UCSD-AML1 (cell line): Measurements from ENCODE around the gene TMIGD1.
"Not testable (repeated sequence)": the region's sequence is repeated elsewhere in the genome, so short reads cannot be mapped to it uniquely, and the experiment has no call there.

ENCODE experiments used
- DNase-seq: peaks from one replicate; lab custom pipeline; 2025; ENCODE audit not compliant: unreplicated experiment; lab: John Stamatoyannopoulos, UW

The TMIGD1 gene

DNA sequence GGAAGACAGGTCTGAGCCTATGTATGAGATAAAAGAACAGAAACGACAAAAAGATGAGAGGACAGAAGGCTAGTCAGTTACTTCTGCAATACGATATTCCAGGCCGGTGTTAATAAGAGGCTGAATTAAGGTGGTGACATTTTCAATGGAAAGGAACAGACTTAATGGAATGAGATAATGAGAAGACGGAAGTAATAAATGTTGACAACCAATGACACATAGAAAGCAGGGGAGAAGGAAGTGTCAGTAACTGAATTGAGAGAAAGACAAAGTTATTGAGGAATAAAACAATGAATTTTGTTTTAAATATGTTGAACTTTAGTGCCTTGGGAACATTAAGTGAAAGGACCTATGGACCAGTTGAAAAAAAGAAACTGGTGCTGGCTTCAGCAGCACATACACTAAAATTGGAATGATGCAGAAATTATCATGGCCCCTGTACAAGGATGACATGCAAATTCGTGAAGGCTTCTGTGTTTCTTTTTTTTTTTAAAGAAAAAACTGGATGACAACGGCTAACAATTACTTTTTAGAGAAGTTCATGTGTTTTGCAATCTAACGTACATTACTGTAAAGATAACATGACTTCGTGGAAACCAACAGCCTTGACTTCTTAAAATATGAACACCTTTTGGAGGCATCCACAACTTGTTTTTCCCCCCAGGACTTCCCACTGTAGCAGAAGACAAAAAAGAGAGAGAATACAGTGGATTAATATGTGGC lies 26.4 kb upstream of the TMIGD1 start:
- no peak for DNase-seq

DNA sequence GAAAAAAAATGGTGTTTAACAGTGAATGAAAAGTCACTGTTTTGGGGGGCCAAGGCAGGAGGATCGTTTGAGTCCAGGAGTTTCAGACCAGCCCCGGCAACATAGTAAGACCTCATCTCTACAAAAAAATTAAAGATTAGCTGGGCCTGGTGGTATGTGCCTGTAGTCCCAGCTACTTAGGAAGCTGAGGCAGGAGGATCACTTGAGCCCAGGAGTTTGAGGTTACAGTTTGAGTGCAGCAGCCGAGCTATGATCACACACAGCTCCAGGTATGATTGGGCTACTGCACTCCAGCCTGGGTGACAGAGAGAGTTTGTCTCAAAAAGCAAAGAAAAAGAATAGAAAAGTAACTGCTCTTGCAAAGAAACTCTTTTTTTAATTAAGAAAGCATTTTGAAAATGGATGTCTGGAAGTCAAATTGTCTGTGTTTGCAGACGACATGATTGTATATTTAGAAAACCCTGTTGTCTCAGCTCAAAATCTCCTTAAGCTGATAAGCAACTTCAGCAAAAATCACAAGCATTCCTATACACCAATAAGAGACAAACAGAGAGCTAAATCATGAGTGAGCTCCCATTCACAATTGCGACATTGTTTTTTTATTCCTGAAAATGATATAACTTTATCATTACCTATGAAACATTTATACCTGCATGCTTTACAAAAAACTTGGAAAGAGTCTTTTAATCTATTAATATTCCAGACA lies 24.4 kb upstream of the TMIGD1 start:
- DNase-seq, result no peak

DNA sequence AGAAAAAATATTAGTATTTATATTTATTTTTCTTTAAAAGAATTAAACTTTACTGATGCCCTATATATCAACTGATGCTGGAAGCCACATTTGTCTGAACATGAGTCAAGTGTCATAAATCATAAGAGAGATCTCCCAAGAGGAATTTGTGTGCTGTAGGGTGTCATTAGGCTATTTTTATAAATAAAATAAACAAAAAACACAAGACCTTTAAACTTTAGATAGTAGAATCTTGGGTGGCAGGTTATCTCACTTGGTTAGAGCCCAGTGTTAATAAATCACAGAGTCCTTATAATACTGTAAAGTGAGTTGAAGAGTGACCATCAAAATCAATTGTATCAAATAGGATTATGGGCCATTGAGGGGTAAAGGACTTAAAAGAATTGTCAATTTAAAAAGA lies 23.6 kb upstream of the TMIGD1 start:
- no peak for DNase-seq

DNA sequence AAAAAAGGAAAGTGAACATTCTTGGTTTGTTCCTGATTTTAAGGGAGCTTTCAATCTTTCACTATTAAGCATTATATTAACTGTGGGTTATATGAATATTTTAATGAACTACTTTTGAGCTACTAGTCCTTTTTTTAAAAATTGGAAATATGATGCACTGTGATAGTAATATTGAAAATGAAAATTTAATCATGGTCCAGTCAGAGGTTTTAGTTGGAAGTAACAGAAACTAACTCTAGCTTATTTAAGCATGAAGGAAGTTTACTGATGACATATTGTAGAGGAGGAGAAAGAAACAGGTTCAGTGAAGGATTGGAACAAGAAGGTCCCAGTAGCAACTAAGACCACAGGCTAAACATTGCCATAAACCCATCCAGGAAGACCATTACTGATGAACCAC lies 20.8 kb upstream of the TMIGD1 start:
- no peak for DNase-seq

DNA sequence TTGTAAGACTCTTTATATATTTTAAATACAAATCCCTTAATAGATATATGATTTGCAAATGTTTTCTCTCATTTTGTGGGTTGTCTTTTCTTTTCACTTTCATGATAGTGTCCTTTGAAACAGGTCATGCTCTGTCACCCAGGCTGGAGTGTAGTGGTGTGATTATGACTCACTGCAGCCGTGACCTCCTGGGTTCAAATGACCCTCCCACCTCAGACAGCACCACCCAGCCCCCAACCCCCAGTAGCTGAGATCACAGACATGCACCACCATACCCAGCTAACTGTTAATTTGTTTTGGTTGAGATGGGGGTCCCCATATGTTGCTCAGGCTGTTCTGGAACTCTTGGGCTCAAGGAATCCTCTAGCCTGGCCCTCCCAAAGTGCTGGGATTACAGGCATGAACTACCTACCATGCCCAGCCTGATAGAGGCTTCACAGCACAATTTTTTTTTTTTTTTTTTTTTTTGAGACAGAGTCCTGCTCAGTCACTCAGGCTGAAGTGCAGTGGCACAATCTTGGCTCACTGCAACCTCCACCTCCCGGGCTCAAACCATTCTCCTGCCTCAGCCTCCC lies 18.5 kb upstream of the TMIGD1 start:
- no peak for DNase-seq

DNA sequence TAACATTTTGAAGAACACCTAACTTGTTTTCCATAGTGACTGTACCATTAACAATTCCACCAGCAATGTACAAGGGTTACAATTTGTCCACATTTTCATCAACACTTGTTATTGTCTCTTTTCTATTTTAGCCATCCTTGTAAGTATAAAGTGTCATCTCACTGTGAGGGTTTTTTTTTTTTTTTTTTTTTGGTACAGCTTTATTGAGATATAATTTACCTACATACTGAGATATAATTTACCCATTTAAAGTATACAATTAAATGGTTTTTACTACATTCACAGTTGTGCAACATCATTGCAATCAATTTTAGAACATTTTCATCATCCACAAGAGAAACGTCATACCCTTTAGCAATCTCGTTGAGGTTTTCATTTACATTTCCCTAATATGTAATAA lies 17.9 kb upstream of the TMIGD1 start:
- DNase-seq, result no peak

DNA sequence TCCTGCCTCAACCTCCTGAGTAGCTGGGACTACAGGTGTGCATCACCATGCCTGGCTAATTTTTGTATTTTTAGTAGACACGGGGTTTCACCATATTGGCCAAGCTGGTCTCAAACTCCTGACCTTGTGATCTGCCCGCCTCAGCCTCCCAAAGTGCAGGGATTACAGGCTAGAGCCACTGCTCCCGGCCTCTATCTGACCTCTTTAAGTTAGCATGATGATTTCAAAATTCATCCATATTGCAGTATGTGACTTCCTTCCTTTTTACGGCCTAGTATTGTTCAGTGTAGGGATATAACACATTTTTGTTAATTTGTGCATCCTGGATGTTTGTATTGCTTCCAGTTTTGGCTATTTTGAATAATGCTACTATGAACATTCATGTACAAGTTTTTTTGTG lies 17.4 kb upstream of the TMIGD1 start:
- not testable (repeated sequence) for DNase-seq

DNA sequence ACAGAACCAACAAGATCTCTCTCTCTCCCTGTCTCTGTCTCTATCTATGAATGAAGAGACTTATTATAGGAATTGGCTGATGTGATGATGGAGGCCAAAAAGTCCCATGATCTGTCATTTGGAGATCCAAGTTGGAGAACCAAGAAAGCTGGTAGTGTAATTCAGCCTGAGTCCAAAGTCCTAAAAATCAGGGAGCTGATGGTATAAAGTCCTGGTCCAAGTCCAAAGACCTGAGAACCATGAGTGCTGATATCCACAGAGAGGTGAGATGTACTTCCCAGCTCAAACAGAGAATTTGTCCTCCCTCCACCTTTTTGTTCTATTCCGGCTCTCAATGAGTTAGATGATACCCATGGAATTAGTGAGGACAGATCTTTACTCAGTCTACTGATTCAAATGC lies 15.4 kb upstream of the TMIGD1 start:
- no peak for DNase-seq

DNA sequence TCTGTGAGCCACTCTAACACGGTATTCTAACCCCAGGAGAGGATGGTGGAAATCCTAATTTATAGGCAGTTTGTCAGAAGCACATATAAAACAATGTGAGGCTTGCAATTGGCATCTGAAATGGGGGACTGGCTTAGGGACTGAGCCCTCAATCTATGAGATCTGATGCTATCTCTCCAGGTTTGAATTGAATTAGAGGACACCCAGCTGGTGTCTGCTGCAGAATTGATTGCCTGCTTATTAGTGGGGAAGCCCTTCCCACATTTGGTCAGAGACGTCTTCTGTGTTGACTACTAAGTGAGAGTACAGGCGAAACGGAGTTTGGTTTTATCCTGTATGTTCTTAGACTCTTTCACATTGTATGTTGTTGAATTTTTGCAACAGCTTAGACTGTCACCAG lies 13.6 kb upstream of the TMIGD1 start:
- DNase-seq, result no peak

DNA sequence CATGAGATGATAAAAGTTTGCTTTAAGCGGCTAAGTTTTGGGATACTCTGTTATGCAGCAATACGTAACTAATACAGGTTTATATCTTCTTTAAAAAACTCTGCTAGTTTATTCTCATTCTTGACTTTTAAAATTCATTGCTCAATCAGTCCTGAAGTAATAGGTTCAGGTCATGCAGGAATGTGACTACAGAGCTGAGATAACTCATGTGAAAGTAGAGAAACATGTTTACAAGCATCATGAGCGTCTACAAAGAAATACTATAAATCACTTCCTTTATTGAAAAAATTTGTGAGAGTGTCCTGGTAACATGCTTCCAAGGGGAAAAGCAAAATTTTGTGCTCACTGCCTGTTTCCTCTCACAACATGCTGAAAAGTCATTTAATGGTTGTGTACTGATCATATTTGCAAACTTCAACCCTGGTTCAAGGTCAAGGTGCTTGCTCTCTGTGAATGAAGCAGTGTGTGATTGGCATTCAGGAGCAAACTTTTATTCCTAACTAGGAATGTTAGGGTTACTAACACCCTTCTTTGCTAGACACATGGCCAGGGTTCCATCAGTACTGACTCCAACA lies 12.5 kb upstream of the TMIGD1 start:
- no peak for DNase-seq

DNA sequence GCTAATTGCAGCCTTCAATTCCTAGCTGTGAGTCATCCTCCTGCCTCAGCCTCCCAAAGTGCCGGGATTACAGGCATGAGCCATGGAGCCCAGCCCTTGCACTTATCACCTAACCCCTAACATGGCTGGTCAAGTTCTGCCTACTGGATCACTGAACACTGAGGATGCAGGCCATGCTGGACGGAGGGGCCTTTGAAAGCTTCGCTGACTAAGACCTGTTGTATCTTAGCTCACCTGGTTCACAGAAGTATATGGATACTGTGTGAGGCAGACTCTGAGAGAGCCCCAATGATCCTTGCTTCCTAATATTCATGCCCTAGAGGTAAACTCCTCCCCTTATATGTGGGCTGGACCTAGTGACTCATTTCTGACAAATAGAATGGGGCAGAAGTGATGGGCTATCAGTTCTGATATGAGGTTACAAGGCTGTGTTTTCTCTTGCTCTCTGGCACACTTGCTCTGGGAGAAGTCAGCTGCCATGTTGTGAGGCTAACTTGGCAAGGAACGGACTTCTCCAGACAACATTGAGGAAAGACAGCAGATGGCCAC lies 11.7 kb upstream of the TMIGD1 start:
- no peak for DNase-seq

DNA sequence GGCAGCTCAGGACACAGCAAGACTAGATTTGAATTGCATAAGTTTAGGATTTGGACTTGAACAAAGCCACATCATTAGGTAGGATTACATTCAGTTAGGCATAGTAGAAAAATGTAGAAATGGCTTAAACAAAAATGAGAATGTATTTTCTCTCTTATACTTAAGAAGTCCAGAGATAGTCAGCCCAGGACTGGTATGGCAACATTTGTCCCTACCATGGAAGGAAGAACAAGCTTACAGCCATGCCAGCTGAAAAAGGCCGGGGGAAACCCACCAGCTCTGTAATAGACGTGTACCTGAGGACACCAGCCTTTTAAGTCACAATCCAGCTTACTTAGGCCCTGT lies 11.2 kb upstream of the TMIGD1 start:
- DNase-seq, result no peak

DNA sequence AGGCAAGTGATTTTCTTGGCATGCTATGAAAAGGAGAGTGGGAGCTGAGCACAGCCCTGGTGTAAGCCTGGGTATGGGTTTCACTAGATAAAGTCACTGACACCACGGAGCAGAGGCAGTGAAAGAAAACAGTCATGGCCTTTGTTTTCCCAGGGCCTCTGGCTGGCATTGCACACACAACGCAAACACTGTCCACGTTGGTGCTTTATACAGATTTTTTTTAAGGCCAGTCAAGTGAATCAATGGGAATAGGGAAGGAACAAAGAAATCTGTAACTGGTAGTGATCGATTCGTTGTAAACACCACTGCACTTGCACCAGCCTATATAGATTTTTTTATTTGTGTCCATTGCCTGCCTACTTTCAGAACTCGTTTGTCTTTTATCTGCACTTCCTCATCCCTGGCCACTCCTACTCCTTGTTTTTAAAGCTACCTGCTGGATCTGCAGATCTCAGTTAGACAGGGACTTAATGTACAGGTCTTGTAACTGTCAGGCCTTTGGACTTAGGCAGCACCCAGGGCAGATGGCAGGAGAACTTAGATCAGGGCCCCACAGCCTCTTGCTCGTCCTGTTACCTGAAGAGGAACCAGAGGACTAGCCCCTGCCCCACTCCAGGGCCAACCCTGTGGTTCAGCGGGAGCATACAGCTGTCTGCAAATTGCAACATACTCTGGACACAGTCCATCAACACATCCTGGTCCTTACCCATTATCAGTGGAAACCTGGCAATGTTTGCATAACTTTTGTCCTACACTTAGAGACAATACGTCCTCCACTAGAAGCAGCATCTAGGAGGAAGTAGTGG lies 10.6 kb upstream of the TMIGD1 start:
- peak; percentile 33 for DNase-seq

DNA sequence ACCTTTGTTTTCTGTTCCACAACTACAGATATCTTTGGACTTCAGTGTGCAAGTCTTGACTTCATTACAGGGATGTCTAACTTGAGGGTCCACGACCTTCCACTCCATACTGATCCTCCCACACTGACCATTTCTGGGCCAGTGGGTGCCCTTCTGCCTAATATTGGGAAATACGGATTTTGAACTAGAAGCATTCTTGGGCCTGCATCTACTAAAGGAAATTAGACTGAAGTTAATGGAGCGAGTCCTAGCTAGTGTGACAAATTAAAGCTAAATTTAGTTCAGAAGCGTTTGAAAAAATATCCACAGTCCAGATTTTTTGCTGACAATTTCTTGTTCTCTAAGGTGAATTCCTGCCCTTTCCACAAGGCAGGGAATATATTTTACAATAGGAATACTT lies 9.9 kb upstream of the TMIGD1 start:
- no peak for DNase-seq

DNA sequence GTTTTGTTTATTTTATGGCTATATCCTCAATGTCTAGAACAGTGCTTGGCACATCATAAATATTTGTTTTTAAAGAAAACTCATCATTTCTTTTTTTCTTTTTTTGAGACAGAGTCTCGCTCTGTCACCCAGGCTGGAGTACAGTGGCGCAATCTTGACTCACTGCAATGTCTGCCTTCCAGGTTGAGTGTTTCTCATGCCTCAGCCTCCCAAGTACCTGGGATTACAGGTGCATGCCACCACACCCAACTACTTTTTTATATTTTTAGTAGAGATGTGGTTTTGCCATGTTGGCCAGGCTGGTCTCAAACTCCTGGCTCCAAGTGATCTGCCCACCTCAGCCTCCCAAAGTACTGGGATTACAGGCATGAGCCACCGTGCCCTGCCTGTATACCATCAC lies 9.4 kb upstream of the TMIGD1 start:
- DNase-seq, result not testable (repeated sequence)

DNA sequence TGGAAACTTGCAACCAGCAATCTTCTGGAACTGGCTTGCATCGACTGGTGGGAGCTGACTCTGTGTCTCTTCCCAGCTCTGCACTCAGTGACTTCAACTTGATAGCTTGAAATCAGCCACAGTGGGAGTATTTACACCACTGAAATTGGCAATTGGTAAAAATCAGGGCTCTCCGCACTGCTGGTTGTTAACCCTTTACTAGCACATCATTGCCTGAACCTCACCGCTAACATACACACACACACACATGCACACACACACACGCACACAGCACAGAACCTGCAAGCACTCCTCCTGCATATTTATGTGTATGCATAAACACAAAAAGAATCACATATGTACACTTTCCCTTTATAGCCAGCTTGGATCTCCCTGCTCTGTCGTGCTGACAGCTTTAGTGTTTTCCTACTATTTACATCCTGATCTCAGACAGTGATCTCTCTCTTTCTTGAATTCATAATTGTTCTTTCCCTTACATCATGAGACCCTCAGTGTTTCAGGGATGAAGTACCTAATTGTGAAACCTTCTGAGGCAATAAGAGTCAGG lies 7.9 kb upstream of the TMIGD1 start:
- no peak for DNase-seq

DNA sequence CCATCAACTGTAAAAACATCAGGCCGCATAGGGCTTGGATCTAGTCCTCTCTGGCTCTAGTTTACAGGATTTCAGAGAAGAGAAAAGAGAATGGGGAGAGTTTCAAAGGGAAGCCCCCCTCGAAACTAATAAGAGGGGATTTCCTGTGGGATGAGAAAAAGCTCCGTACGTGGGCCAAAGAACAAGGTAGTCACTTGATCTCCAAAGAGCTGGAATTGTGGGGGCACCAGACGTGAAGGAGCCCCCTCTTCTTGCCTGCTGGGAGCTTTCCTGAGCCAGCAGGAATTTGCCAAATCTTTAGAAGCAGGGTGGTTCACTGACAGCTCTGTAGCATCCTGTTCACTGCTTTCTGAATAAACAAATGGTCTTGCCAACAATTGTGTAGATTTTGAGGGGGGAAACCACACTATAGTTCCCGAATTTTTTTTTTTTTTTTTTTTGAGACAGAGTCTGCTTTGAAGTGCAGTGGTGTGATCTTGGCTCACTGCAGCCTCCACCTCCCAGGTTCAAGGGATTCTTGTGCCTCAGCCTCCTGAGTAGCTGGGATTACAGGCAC lies 7.0 kb upstream of the TMIGD1 start:
- no peak for DNase-seq

DNA sequence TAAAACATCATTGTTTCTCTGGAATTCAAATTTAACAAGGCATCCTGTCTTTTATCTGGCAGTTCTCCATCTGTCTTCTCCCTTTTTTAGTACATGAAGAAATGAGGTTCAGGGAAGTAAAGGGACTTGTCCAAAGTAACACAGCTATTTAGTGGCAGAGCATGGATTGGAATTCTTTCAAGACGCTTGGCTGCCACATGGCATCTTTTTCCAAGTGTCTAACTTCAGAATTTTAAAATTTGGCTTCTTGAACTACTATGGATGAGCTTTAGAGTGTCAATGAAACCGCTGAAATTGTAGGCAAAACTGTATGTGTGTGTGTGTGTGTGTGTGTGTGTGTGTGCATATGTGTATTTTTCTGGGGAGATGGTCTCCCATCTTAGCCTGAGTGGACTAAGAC lies 5.2 kb upstream of the TMIGD1 start:
- no peak for DNase-seq

DNA sequence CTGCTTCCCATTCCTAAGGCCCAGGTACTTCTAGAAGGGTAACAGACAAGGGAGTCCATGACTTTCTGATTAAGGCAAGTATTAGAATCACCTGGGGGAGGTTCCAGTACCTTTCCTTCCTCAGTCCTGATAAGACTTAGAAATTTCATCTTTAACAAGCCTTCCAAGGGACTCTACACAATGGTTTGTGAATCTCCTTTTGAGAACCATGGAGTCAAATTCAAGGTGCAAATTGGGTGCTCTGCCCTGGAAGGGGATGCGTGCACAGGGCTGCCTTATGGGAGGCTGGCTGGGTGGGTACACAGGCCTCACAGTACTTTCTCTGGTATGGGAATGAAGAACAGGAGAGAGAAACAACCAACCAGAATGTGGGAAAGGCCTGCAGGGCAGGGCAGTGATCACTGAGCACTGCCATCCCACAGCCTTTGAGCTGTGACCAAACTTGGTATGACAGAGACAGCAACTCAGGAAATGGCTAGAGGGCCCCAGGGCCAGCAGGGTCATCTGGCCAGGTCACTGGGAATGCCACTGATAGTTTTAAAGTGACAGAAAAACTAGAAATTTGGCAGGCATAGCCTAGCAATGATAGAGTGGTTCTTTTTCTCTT lies 3.6 kb upstream of the TMIGD1 start:
- DNase-seq, result no peak
